HUDEP-2 (cell line): ENCODE measurements around the gene AGFG1.

Experiments
- DNase-seq, 76 experiments: peaks; one replicate each; lab custom pipeline; 2025; ENCODE audit not compliant: unreplicated experiment in 76 of 76; lab: John Stamatoyannopoulos, UW

AGFG1 gene

GRCh38 chr2:227471924-227472264 is at the start of gene AGFG1:
AGFG1 (plus strand) TSS chr2:227472156; CDS start chr2:227472422, 266 bp downstream.
- peak in 72 of 76 experiments; percentile 11 to 85 (median 61) for DNase-seq

DNA sequence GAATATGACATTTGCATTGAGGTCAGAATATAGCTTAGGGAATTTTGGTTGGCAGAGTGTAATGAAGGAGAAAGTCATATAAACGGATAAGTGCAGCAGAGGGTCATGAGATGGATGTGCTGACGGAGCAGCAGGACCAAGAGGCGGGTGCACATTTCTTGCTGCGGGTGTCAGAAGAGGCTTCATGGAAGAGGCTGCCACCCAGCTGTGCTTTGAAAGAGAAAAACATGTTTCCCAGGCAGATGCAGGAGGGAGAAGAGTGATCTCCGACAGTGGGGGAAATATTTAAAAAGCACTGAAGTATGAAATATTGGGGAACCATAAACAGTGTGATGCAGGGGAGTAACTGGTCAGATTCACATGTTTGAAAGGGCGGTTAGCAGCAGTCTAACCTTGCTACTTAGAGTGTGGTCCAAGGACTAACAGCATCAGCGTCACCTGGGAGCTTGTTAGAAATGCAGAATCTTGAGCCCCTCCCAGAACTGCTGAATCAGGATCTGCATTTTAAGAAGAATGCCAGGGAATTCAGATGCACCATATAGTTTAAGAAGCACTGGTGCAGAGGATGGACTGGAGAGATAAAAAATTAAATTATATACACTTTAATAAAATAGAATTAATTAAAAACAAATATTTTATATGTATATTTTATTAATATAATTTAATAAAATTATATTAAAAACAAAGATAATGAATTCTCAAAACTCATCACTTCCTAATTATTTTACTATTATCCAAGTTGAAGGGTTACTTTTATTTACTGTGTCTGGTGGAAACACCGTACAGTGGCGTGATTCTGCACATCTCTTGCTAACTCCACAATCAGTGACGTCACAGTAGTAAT is 48.1 kb upstream of the AGFG1 start:
- DNase-seq = no peak

DNA sequence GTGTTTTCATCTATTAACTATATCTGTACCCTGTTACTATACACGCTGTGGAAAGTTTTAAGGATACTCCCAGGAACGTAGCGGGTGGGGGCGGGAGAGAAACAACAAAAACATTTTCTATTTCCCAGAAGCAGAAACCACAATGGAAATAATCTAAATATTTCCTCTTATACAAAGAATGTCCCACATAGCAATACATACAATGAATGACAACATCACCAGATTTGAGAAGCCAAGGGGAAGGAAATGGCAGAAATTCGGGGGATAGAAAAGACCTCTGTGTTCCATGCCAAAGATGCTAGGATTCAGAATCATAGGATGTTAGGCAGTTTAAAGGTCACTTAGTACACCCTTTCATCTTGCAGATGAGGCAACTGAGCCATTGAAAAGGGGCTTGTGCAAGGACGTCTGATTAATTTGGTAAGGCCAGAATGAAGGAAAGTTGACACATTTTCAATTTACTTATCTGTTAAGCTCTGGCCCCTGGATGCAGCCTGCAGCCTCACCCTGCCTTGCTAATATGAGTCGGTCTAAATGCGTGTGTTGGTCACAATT is 43.1 kb upstream of the AGFG1 start:
- DNase-seq = no peak

DNA sequence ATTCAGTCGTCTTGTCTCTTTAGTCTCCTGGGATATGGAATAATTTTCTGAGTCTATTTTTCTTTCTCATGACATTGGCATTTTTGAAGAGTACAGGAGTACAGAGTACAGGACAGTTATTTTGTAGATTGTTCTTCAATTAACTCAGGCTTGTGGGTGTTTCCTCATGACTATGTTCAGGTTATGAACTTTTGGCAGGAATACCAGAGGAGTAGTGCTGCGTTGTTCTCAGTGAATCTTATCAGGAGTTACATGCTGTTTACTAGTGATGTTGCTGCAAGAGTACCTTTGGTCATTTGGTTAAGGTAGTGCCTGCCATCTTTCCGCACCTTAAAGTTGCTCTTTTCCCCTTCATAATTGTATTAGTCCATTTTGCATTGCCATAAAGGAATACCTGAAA is 41.3 kb upstream of the AGFG1 start:
- DNase-seq = no peak

GRCh38 chr2:227433171-227433570 is 38.8 kb upstream of the AGFG1 start:
- DNase-seq = no peak

DNA sequence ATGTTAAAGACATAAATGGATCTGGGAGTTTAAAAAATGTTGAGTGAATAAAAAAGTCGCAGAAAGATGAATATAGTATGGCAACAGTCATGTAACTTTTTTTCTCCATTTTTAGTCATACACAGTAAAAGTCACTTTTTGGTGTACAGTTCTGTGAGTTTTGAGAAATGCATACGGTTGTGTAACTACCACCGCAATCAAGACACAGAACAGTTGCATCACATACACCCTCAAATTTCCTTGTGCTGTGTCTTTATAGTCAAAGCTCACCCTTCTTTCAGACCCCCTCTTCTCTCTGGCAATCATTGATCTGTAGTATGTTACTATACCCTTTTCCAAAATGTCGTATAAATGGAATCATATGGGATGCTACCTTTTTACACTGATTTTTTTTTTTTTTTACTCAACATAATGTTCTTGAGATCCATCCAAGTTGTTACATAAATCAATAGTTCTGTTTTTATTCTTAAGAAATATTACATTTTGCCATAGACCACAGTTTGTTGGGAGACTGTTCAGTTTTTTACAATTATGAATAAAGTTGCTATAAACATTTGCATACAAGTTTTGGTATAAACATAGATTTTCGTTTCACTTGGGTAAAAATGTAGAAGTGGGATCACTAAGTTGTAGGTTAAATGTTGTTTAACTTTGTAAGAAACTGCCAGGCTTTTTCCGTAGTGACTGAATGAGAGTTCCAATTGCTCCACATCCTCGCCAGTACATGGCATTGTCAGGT is 35.4 kb upstream of the AGFG1 start:
- no peak for DNase-seq

DNA sequence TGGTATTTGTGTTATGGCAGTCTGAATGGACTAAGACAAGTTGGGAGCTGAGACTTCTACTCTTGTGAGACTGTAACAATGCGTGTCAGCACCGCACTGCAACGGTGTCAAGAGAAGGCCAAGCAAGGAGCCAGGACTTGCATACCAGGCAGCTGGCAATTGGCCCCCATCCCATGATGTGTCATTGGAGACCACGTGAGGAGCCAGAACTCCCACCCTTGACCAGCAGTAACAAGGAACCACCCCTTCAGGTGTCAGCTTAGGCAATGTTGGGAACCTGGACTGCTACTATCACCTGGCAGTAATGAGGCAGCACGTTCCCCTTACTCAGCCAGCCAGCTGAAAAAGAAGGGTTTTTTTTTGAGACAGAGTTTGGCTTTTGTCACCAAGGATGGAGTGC is 32.7 kb upstream of the AGFG1 start:
- no peak for DNase-seq

DNA sequence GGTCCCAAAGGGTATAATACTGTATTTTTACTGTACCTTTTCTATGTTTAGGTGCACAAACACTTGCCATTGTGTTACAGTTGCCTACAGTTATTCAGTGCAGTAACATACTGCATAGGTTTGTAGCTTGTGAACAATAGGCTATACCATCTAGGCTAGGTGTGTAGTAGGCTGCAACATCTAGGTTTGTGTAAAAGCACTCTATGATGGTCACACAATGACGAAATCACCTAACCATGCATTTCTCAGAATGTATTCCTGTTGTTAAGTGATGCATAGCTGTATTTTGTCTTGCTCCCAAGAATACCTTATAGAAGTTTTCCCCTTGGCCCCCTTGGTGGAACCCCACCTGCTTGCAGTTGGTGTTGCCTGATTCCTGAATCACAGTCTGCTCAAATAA is 29.3 kb upstream of the AGFG1 start:
- no peak for DNase-seq

DNA sequence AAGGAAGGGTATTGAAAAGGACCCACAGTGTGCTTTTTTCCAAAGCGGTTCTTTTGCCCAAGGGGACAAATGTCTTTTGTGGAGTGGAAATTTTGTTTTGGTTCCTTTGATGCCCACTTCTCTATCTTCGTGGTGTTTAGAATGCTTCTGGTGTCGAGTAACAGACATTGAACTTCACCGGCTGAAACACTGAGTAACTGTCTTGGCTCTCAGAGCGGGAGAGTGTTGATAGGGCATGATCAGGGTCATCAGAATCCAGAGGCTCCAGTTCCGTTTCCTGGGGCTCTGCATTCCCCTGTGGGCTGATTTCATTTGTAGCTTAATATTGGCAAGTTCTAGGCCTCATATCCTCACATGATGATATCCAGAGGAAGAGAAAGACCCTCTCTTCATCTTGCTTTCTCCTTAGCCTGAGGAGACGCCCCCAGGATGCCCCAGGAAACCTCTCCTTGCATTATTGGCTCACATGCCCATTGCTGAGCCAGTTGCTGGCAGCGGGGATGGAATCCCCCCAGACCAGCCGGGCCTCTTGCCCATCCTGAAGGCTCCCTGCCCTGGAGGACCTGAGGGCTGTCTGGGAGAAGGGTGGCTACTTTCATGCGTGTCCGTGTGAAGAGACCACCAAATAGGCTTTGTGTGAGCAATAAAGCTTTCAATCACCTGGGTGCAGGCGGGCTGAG is 27.9 kb upstream of the AGFG1 start:
- no peak for DNase-seq

DNA sequence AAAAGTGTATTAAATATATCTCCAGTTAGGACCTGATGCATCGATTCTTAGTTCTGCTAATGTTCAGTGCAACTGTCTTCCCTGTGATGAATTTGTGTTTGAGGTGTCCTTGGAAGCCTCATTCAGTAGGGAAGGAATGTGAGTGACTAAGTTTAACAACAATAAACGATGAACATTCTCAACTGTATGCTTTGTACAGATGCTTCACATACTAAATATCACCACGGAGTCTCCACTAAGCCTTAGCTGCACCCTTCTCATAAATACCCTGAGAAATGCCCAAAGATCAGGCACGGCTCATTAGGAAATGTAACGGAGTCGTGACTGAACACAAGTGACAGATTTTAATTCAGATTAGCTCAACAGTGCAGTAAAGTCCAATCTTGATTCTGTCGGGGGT is 24.4 kb upstream of the AGFG1 start:
- no peak for DNase-seq

DNA sequence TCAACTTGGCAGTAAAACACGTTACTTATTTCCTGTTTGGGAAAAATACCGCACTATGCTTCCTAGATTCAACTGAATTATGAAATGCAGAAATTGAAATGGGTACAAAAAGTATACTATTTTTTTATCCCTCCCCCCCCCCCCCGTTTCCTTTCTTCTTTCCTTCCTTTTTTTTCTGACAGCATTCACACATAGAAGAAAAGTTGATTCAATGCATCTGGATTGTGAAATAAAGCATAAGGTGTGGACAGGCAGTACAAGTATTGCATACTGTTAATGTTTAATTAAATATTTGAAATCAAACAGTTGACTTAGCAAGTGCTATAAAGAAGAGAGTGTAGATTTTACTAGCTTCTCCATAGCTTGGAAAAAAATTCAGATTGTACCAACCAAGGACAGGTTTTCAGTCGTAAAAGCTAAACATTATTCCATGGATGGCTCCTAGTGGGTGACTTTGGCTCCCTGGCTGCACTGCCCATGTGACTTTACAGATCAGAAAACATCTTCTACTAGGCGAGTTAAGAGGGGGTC is 21.6 kb upstream of the AGFG1 start:
- DNase-seq = no peak

GRCh38 chr2:227450926-227451654 is 20.9 kb upstream of the AGFG1 start:
- peak in 73 of 76 experiments; percentile 7 to 94 (median 66) for DNase-seq

DNA sequence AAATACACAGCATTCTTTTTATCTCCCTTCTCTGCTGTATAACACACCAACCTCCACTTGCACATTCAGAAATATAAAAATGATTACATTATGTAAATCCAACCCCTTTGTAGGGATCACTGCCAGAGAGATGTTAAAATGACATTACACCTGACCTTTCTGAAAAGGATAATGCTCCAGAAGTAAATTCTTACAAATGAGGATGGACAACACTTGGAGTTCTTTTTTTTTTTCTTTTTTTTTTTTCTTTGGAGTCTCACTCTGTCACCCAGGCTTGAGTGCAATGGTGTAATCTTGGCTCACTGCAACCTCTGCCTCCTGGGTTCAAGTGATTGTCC is 20.3 kb upstream of the AGFG1 start:
- DNase-seq = peak in 7 of 76 experiments; percentile 0 to 59 (median 24)

DNA sequence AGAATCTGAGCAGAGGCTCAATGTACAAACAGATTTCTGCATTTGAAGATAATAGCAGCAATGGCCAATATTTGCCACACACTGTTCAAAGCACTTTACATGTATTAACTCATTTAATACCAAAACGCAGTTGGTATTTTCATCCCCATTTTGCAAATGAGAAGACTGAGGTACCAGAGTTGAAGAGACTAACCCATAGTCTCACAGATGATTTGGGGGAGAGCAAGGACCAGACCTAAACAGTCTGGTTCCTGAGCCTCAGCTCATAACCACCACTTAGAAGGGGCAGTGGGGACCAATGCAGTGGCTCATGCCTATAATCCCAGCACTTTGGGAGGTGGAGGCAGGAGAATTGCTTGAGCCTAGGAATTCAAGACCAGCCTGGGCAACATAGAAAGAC is 18.1 kb upstream of the AGFG1 start:
- no peak for DNase-seq

DNA sequence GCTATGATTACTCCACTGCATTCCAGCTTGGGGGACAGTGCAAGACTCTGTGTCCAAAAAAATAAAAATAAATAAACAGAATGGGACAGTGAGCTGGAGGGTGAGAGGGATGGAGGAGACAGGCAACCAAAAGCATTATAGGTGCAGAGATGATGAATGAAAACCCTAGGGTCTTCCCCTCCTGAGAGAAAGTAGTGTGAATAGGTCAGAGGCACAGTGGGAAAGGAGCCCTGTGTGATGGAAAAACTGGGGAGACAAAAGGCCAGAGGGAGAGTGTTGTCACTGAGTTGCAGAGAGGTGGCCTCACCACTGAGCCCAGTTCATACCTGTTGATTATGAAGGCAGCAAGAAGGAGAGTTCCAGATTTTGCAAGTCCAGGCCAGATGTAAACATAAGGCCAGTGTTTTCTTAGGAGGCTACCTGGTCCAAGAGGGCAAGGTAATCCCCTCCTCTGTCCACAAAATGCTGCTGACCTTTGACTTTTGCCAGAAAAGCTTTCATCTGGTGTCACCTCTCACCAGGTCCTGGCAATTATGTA is 17.6 kb upstream of the AGFG1 start:
- DNase-seq = no peak

- DNase-seq = no peak
Observed at GRCh38 chr2:227455200-227455599, 16.8 kb upstream of the AGFG1 start.

- DNase-seq = no peak
Observed at GRCh38 chr2:227456102-227456501, 15.9 kb upstream of the AGFG1 start.

DNA sequence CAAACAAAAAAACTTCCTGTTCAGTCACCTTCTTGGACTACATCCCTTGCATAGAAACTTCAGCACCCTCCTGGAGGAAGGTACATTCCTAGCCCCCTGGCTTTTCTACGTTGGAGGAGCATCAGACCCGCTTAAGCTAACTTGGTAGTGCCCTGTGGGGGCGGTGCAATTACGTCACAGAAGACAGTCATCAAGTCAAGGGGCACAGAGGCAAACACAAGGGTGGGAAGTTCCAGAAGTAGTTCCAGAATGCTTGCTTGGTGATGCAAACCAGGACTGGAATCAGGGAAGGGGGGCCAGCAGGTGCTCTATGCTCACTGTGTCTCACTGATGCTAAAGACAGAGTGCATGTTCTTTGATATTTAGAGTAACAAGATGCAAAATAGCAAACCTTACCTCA is 15.2 kb upstream of the AGFG1 start:
- no peak for DNase-seq

DNA sequence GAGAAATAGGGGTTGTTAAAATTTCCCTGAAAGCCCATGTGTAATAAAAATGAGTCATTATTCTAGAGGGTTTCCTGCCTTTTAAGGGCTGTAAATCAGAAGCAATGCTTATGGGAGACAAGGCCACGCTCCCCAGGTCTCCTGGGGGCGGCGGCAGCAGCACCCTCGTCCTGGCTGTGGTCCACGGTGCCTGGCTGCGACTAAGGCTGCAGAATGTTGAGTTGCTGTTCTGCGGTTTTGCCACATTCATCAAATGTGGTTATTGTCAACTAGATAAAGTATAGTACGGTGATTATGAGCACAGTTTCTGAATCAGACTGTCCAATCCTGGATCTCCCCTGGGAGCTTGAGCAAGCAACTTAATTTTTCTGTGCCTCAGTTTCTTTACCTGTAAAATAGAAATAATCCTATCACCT is 11.9 kb upstream of the AGFG1 start:
- DNase-seq = peak in 66 of 76 experiments; percentile 2 to 69 (median 39)

GRCh38 chr2:227460833-227461232 is 11.1 kb upstream of the AGFG1 start:
- DNase-seq = no peak
